Endothelial cell of umbilical vein (primary cell): Measurements from ENCODE around the gene AHRR. TPM values are rescaled to one million over a fixed set of nuclear protein-coding genes. Genes with fewer than 3 reads are reported as not detected.

Source experiments
- BruUV-seq: library from RNA; stranded (reverse); fragments of 400-500 nt; replicated peaks from 2 replicates; lab custom pipeline; 2021; lab: Mats Ljungman, UMichigan
- CTCF ChIA-PET: fragments of 300-600, 350-600 bp; sonication (Branson Sonifier 250); formaldehyde crosslinking; loops from one replicate; lab custom pipeline; 2021; ENCODE audit warnings: antibody characterized with exemption, inconsistent platforms; lab: Charles Lee
- POLR2A ChIA-PET: fragments of 300-600, 350-600 bp; sonication (Branson Sonifier 250); formaldehyde crosslinking; loops from one replicate; lab custom pipeline; 2021; ENCODE audit warnings: antibody characterized with exemption, inconsistent platforms; lab: Charles Lee
- DNase-seq: peaks from one replicate; pipeline ENCODE4 v3.0.0-alpha.2; 2011; ENCODE audit warnings: low read depth, low spot score
- FAIRE-seq: peaks from 2 replicates; lab custom pipeline; 2011; peaks lifted over from hg19 to GRCh38; lab: Jason Lieb, UNC
- H2AFZ ChIP-seq: 2 replicates; pipeline ENCODE4 v1.6.0; 2012; ENCODE audit warnings: low read depth, low read length, control low read depth, inconsistent platforms
- H3K27ac ChIP-seq: 2 replicates; pipeline ENCODE4 v1.5.1; 2011; ENCODE audit warnings: low read depth, mild to moderate bottlenecking, control low read depth, low read length, moderate library complexity; ENCODE audit not compliant: insufficient read depth
- H3K27me3 ChIP-seq, 2 experiments: 2 replicates each; pipeline versions ENCODE4 v1.6.0 to v1.6.1; 2011; ENCODE audit warnings: low read length in 2 of 2, mixed read lengths in 1 of 2; ENCODE audit not compliant: control insufficient read depth in 2 of 2, insufficient read depth in 2 of 2
- H3K36me3 ChIP-seq, 2 experiments: 2 replicates in 1 of 2; 3 replicates in 1 of 2; pipeline ENCODE4 v1.5.1; 2011; ENCODE audit warnings: low read length in 2 of 2, mild to moderate bottlenecking in 1 of 2, moderate library complexity in 1 of 2; ENCODE audit not compliant: control insufficient read depth in 2 of 2, insufficient read depth in 2 of 2; ENCODE audit errors: extremely low read depth in 1 of 2
- H3K4me1 ChIP-seq: 3 replicates; pipeline ENCODE4 v1.5.1; 2011; ENCODE audit warnings: mild to moderate bottlenecking, low read length; ENCODE audit not compliant: control insufficient read depth, insufficient read depth; ENCODE audit errors: extremely low read depth
- H3K4me2 ChIP-seq: 2 replicates; pipeline ENCODE4 v1.6.1; 2011; ENCODE audit warnings: low read length, control low read depth, mixed read lengths; ENCODE audit not compliant: insufficient read depth
- H3K4me3 ChIP-seq, 3 experiments: fragments of 200-600 bp in 1 of 3; sonication (generic), shearing (Covaris generic) in 1 of 3; replicated peaks in 1 of 3; 2 replicates each; pipeline ENCODE4 v1.5.1; 2011 to 2016; ENCODE audit warnings: control low read depth in 3 of 3, low read length in 3 of 3, mild to moderate bottlenecking in 2 of 3, inconsistent platforms in 1 of 3, low read depth in 1 of 3, moderate library complexity in 1 of 3; ENCODE audit not compliant: insufficient read depth in 1 of 3
- H3K79me2 ChIP-seq: 2 replicates; pipeline ENCODE4 v1.6.0; 2012; ENCODE audit warnings: low read length, inconsistent platforms; ENCODE audit not compliant: control insufficient read depth, insufficient read depth
- H3K9ac ChIP-seq: replicated peaks from 2 replicates; pipeline ENCODE3; 2011; ENCODE audit warnings: low read length, control low read depth; ENCODE audit not compliant: insufficient read depth; ENCODE audit errors: extremely low read depth
- H3K9me1 ChIP-seq: replicated peaks from 3 replicates; pipeline ENCODE4 v1.6.0; 2011; ENCODE audit warnings: mild to moderate bottlenecking, low read length; ENCODE audit not compliant: control insufficient read depth, insufficient read depth; ENCODE audit errors: extremely low read depth
- H3K9me3 ChIP-seq: replicated peaks from 2 replicates; pipeline ENCODE4 v1.5.1; 2012; ENCODE audit warnings: low read length, inconsistent platforms; ENCODE audit not compliant: control insufficient read depth, insufficient read depth
- H4K20me1 ChIP-seq: replicated peaks from 2 replicates; pipeline ENCODE3; 2011; ENCODE audit warnings: mild to moderate bottlenecking, low read length; ENCODE audit not compliant: control insufficient read depth, insufficient read depth; ENCODE audit errors: extremely low read depth
- CTCF ChIP-seq, 2 donors: IDR thresholded peaks; 1 replicate in 1 of 2; 2 replicates in 1 of 2; pipeline ENCODE4 v1.5.1; 2011; ENCODE audit warnings: low read length in 2 of 2, mild to moderate bottlenecking in 2 of 2, moderate library complexity in 2 of 2, control low read depth in 1 of 2, inconsistent platforms in 1 of 2, low read depth in 1 of 2; ENCODE audit not compliant: insufficient read depth in 1 of 2; ENCODE audit errors: extremely low read depth in 1 of 2
- EZH2 ChIP-seq: IDR thresholded peaks from 2 replicates; pipeline ENCODE4 v1.6.1; 2012; ENCODE audit warnings: borderline replicate concordance, low read depth, mild to moderate bottlenecking, moderate library complexity, low read length, inconsistent platforms; ENCODE audit not compliant: severe bottlenecking
- FOS ChIP-seq: IDR thresholded peaks from 2 replicates; pipeline ENCODE4 v1.6.1; 2011; ENCODE audit warnings: mild to moderate bottlenecking, low read length, moderate library complexity, borderline replicate concordance; ENCODE audit not compliant: insufficient read depth
- GATA2 ChIP-seq: IDR thresholded peaks from 2 replicates; pipeline ENCODE4 v1.7.0; 2011; ENCODE audit warnings: low read depth, mild to moderate bottlenecking, moderate library complexity, mixed read lengths, low read length; ENCODE audit not compliant: insufficient read length, insufficient read depth
- JUN ChIP-seq: IDR thresholded peaks from 2 replicates; pipeline ENCODE4 v1.6.1; 2011; ENCODE audit warnings: borderline replicate concordance, low read depth; ENCODE audit not compliant: insufficient read length, insufficient read depth
- MAX ChIP-seq: IDR thresholded peaks from 2 replicates; pipeline ENCODE4 v1.6.1; 2011; ENCODE audit not compliant: insufficient read depth, insufficient read length
- MYC ChIP-seq: IDR thresholded peaks from one replicate; pipeline ENCODE4 v1.6.1; 2011; ENCODE audit warnings: mild to moderate bottlenecking, low read depth, low read length
- POLR2A ChIP-seq: IDR thresholded peaks from 2 replicates; pipeline ENCODE4 v1.6.1; 2012; ENCODE audit warnings: low read depth, mild to moderate bottlenecking, control low read depth, low read length
- POLR2AphosphoS5 ChIP-seq: IDR thresholded peaks from 2 replicates; pipeline ENCODE4 v1.6.1; 2012; ENCODE audit warnings: low read depth, mild to moderate bottlenecking, control low read depth, low read length, moderate library complexity; ENCODE audit not compliant: insufficient read depth
- dilution Hi-C: fragments of 300-500 bp; cut with MboI; formaldehyde crosslinking; loops from one replicate; pipeline ENCODE4 v1.15.0; 2019; ENCODE audit warnings: low sequenced_read_pairs; ENCODE audit not compliant: extremely low pct_ligation_motif_present
- intact Hi-C: fragments of 100-400 bp; cut with micrococcal nuclease; formaldehyde crosslinking; loops from one replicate; pipeline ENCODE4 v1.10.0; 2022
- polyA plus RNA-seq, 4 experiments: library from polyadenylated mRNA; depleted of rRNA in 3 of 4; stranded (reverse) in 3 of 4; unstranded in 1 of 4; fragments of >200 nt; gene quantifications; 2 replicates each; pipeline versions ENCODE4 v1.2.1 to v1.2.3, GENCODE V29; 2011 to 2012; ENCODE audit warnings: missing spikeins in 1 of 4
- total RNA-seq: library from RNA; stranded (reverse); gene quantifications from 2 replicates; pipeline ENCODE4 v1.2.3, GENCODE V29; 2021

The AHRR gene
- total and polyA plus RNA-seq, 2 donors (not counting 3 experiments of a cell fraction or from before 2014, with no cell fraction given), result 3.1 to 7.3 TPM

GRCh38 chr5:429453-430188 is 108.1 kb downstream of the AHRR start:
- H3K4me2 ChIP-seq, result no peak overlapping the region
- no peaks in the 10 kb centered on the region for H3K9me1 ChIP-seq
- DNase-seq (no peak), FAIRE-seq (no peak)
- no peaks in the 10 kb centered on the region for H4K20me1 ChIP-seq
- TF ChIP-seq MYC, result no peak
- no peak for TF ChIP-seq JUN
- no peak for TF ChIP-seq POLR2A
- no peak for TF ChIP-seq MAX
- no peak for TF ChIP-seq GATA2
- TF ChIP-seq EZH2, result no peak
- TF ChIP-seq POLR2AphosphoS5, result no peak
- TF ChIP-seq FOS, result no peak
- TF ChIP-seq CTCF (IDR thresholded peaks at IDR 0.05; ENCODE audit: extremely low read depth in 1 of 2, insufficient read depth in 1 of 2, low read depth in 1 of 2, low read length in 2 of 2), result no peak
- H3K27me3 ChIP-seq, result no peaks in the 10 kb centered on the region
- no peak overlapping the region for H3K27ac ChIP-seq
- no peaks in the 10 kb centered on the region for H3K36me3 ChIP-seq
- H3K9me3 ChIP-seq, result no peaks in the 10 kb centered on the region
- CTCF ChIA-PET, result interaction anchor here (1.2 to 7.1 kb wide), 5 partner anchors 12 to 241 kb away, joined by 3 to 94 read pairs (median 11); partner anchors contain the start of gene AHRR
- no peak overlapping the region for H2AFZ ChIP-seq
- no TSS peak for BruUV-seq
- POLR2A ChIA-PET, result no interaction called here
- H3K79me2 ChIP-seq, result no peaks in the 10 kb centered on the region
- no peaks in the 10 kb centered on the region for H3K4me1 ChIP-seq
- H3K4me3 ChIP-seq, result no peak overlapping the region
- no peak overlapping the region for H3K9ac ChIP-seq
- intact Hi-C loops, result loop anchor here (2.0 kb wide), 1 partner anchor 241 kb away; no protein-coding TSS in a partner anchor
- dilution Hi-C loops, result no loop called here
